H1 (cell line): ENCODE results near the gene NQO2.

Experiments
- CHD2 ChIP-seq: IDR thresholded peaks from 2 replicates; pipeline ENCODE4 v1.6.1; 2012; ENCODE audit warnings: low read length, improper control_type of control experiment
- CREB1 ChIP-seq: IDR thresholded peaks from 2 replicates; pipeline ENCODE4 v1.6.1; 2012; ENCODE audit warnings: inconsistent platforms
- CTCF ChIP-seq, 3 experiments: IDR thresholded peaks; 1 replicate in 2 of 3; 2 replicates in 1 of 3; pipeline versions ENCODE4 v1.5.1 to v1.6.1; 2011; ENCODE audit warnings: low read length in 3 of 3, mild to moderate bottlenecking in 3 of 3, inconsistent platforms in 2 of 3, low read depth in 1 of 3, moderate library complexity in 1 of 3; ENCODE audit not compliant: insufficient read depth in 1 of 3; ENCODE audit errors: control extremely low read depth in 1 of 3
- GABPA ChIP-seq: IDR thresholded peaks from 2 replicates; pipeline ENCODE4 v1.6.1; 2011; ENCODE audit warnings: mild to moderate bottlenecking, low read length, moderate library complexity, borderline replicate concordance; ENCODE audit not compliant: insufficient read depth
- POLR2A ChIP-seq, 2 experiments: IDR thresholded peaks; 1 replicate in 1 of 2; 2 replicates in 1 of 2; pipeline ENCODE4 v1.6.1; 2011; ENCODE audit warnings: low read depth in 2 of 2, low read length in 2 of 2, mild to moderate bottlenecking in 2 of 2; ENCODE audit errors: control extremely low read depth in 1 of 2
- POLR2AphosphoS5 ChIP-seq: IDR thresholded peaks from 2 replicates; pipeline ENCODE4 v1.6.1; 2011; ENCODE audit warnings: low read depth, low read length
- RAD21 ChIP-seq, 2 experiments: IDR thresholded peaks in 1 of 2; conservative IDR thresholded peaks in 1 of 2; 2 replicates each; pipeline ENCODE4 v1.6.1; 2011; ENCODE audit warnings: low read depth in 2 of 2, low read length in 2 of 2, improper control_type of control experiment in 1 of 2, inconsistent platforms in 1 of 2, mild to moderate bottlenecking in 1 of 2, moderate library complexity in 1 of 2
- SP1 ChIP-seq: IDR thresholded peaks from 2 replicates; pipeline ENCODE4 v1.6.1; 2011; ENCODE audit warnings: low read depth, low read length
- TF ChIP-seq, protein P1 (sequence below): IDR thresholded peaks from 2 replicates; pipeline ENCODE4 v1.6.1; 2011; ENCODE audit warnings: low read depth, mild to moderate bottlenecking, low read length; ENCODE audit not compliant: insufficient read depth

DNA sequence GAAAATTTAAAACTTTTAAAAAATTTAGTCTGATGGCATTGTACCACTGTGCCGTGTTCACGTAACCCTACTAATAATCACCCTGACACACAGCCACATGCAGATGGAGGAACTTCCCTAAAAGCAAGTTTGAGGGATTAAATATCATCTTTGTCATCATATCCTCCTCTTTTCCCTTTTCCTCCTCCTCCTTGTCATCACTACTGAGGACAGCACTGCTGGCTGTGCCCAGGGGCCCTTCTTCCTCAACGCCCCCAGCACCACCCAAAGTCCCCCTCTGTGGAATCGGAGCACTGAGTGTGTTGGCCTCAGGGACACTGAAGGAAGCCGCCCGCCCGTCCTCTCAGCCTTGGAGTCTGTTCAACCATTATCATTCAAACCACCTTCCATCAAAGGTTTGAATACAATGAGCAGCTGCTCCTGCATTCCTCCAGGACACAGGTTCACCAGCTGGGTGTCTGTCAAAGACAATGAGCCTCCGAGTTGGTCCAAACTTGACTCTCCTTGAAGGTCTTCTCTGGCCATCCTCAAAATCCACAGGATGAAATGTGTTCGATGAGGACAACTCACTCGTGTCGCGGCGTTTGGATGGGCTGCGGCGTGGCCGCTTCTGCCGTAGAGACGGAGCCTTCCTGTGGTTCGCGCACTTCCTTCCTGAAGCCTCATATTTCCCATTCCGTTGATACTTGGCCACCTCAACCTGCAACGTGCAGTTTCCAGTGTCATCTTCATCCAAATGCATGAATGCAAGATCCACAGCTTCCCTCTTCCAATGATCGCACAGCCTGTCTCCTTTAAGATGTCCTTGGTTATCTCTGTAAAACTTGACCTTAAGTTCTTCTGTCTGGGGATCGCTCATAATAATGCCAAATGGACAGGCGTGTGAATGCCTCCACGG lies 23.3 kb downstream of the NQO2 start:
- no peak for TF ChIP-seq CTCF (IDR thresholded peaks at IDR 0.05; ENCODE audit: control extremely low read depth in 1 of 3, insufficient read depth in 1 of 3, low read depth in 1 of 3, low read length in 3 of 3)
- no peak for TF ChIP-seq POLR2A (IDR thresholded peaks at IDR 0.05; ENCODE audit: control extremely low read depth in 1 of 2, low read depth in 2 of 2, low read length in 2 of 2)
- no peak for TF ChIP-seq RAD21 (IDR thresholded peaks at IDR 0.05 in 1 of 2, conservative IDR thresholded peaks at IDR 0.05 in 1 of 2; ENCODE audit: low read depth in 2 of 2, low read length in 2 of 2)
- TF ChIP-seq GABPA = no peak
- TF ChIP-seq POLR2AphosphoS5 = no peak
- no peak for TF ChIP-seq CREB1
- TF ChIP-seq, protein P1, sequence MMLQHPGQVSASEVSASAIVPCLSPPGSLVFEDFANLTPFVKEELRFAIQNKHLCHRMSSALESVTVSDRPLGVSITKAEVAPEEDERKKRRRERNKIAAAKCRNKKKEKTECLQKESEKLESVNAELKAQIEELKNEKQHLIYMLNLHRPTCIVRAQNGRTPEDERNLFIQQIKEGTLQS = no peak
- no peak for TF ChIP-seq CHD2
- TF ChIP-seq SP1 = no peak
